Stimulated activated CD4-positive, alpha-beta T cell treated with anti-CD3 and anti-CD28 coated beads, Interleukin-15, amount 100 ng/mL, for 1 hour (primary cell): ENCODE measurements around the gene PSMA1.
A peak's percentile ranks its signal among the peaks of the same experiment; 100 is the strongest.
"Not testable (repeated sequence)": the region's sequence is repeated elsewhere in the genome, so short reads cannot be mapped to it uniquely, and the experiment has no call there.

Experiments used
- DNase-seq, 2 donors: peaks; one replicate each; pipeline ENCODE4 v3.0.0-alpha.2; 2020; ENCODE audit warnings: low read depth in 1 of 2, low spot score in 1 of 2

PSMA1 gene

GRCh38 chr11:14535166-14535565, 15.0 kb upstream of the PSMA1 start:
- DNase-seq, result not testable (repeated sequence)

GRCh38 chr11:14529951-14530350, 9.8 kb upstream of the PSMA1 start:
- DNase-seq, result no peak

GRCh38 chr11:14529321-14529720, 9.1 kb upstream of the PSMA1 start:
- no peak for DNase-seq

- DNase-seq, result no peak
These were observed 2.6 kb upstream of the PSMA1 start for GRCh38 chr11:14522801-14523200.

- DNase-seq, result no peak
These were observed 2.1 kb upstream of the PSMA1 start for GRCh38 chr11:14522245-14522644.

- no peak for DNase-seq
These were observed 563 bp upstream of the PSMA1 start for GRCh38 chr11:14520747-14521151.

- DNase-seq, result no peak
These were observed 629 bp downstream of the PSMA1 start for GRCh38 chr11:14519597-14519916.

GRCh38 chr11:14518820-14519219, 1.4 kb downstream of the PSMA1 start:
- DNase-seq, result no peak

- DNase-seq, result no peak
These were observed 6.4 kb downstream of the PSMA1 start for GRCh38 chr11:14513800-14514199.

GRCh38 chr11:14506532-14506931, 13.7 kb downstream of the PSMA1 start:
- DNase-seq, result no peak

- DNase-seq, result no peak
These were observed 17.2 kb downstream of the PSMA1 start for GRCh38 chr11:14503023-14503422.

GRCh38 chr11:14502039-14502438, 18.1 kb downstream of the PSMA1 start:
- no peak for DNase-seq

GRCh38 chr11:14500181-14500651, 20.0 kb downstream of the PSMA1 start:
- DNase-seq, result peak in 1 of 2 donors; percentile 10

- peak; percentile 74 to 81 for DNase-seq
These were observed 20.5 kb downstream of the PSMA1 start, which contains the start of gene COPB1 for GRCh38 chr11:14499560-14500180. COPB1 (minus strand) TSS chr11:14499811; CDS start chr11:14498928, 883 bp downstream.

GRCh38 chr11:14499178-14499559, 21.0 kb downstream of the PSMA1 start:
- DNase-seq, result peak in 1 of 2 donors; percentile 14

- DNase-seq, result no peak
These were observed 39.5 kb downstream of the PSMA1 start for GRCh38 chr11:14480716-14481115.

GRCh38 chr11:14471127-14471526, 49.1 kb downstream of the PSMA1 start:
- no peak for DNase-seq

GRCh38 chr11:14463623-14464022, 56.6 kb downstream of the PSMA1 start:
- DNase-seq, result no peak

GRCh38 chr11:14460147-14460546, 60.0 kb downstream of the PSMA1 start:
- DNase-seq, result no peak

GRCh38 chr11:14458377-14458776, 61.8 kb downstream of the PSMA1 start:
- no peak for DNase-seq

GRCh38 chr11:14455648-14456430, 64.3 kb downstream of the PSMA1 start:
- DNase-seq, result no peak
